A549 treated with CpdA at 1 μM for 4 hours (cell line): Measurements from ENCODE around the gene NFIB. TPM values are rescaled to one million over a fixed set of nuclear protein-coding genes. Genes with fewer than 3 reads are reported as not detected.

Experiments used
- total RNA-seq: library from RNA; stranded (reverse); fragments of 200-300 nt; extraction: Qiagen RNA extraction; gene quantifications from 5 replicates; pipeline ENCODE4 v1.2.3, GENCODE V29; 2022; ENCODE audit warnings: low read depth

The NFIB gene
- 7.6 to 10.8 TPM (median 9.9 TPM) in 5 replicates for total RNA-seq

DNA sequence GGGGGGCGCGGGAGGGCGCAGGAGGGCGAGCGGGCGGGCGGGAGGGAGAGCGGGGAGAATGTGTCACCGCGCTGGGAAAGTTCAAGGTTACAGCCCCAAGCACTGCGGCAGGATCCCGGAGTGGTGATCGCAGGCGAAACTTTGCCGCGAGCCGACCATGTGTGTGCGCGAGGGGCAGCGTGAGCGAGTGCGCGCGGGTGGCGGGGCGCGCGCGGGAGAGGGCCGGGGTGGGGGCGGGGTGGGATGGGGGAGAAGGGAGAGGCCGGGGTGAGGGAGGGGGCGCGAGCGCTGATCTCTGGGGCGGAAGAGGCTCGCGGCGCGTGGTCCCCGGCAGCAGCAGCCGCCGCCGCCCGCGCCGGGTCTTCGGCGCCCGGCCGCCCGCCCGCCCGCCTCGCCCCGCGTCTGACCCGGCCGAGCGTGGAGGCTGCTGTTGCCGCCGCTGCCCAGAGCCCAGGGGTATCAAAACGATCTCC is at the start of gene NFIB:
NFIB (minus strand) TSS at position 191 of the 473 bp plus-strand sequence. CDS start 630 bp downstream, outside the sequence.

